Measurements from ENCODE around the gene EML4. TPM values are rescaled to one million over a fixed set of nuclear protein-coding genes. Genes with fewer than 3 reads are reported as not detected.
"Not testable (repeated sequence)": the region's sequence is repeated elsewhere in the genome, so short reads cannot be mapped to it uniquely, and the experiment has no call there.

The EML4 gene
- total RNA-seq, 1 donor from 2014 or later = 117 TPM

- no peaks in the 10 kb centered on the region for H3K27me3 Mint-ChIP-seq
- H3K36me3 Mint-ChIP-seq = peaks cover 11% of the 10 kb centered on the region
- no peaks in the 10 kb centered on the region for H3K9me3 Mint-ChIP-seq
- no peaks in the 10 kb centered on the region for H3K4me1 Mint-ChIP-seq (ENCODE audit: unreplicated experiment)
- H3K4me3 Mint-ChIP-seq = no peak overlapping the region
- no peak for TF ChIP-seq CTCF (conservative IDR thresholded peaks at IDR 0.05)
- H3K27ac Mint-ChIP-seq = no peak overlapping the region
- DNase-seq (ENCODE audit: extremely low spot score, unreplicated experiment) = no peak
These were observed 99.5 kb downstream of the EML4 start for GRCh38 chr2:42268528-42269151.

- TF ChIP-seq CTCF (conservative IDR thresholded peaks at IDR 0.05) = no peak
- H3K27ac Mint-ChIP-seq = no peak overlapping the region
- H3K9me3 Mint-ChIP-seq = no peaks in the 10 kb centered on the region
- H3K27me3 Mint-ChIP-seq = no peaks in the 10 kb centered on the region
- peaks cover 8% of the 10 kb centered on the region for H3K36me3 Mint-ChIP-seq
- DNase-seq (ENCODE audit: extremely low spot score, unreplicated experiment) = no peak
- no peaks in the 10 kb centered on the region for H3K4me1 Mint-ChIP-seq (ENCODE audit: unreplicated experiment)
- no peak overlapping the region for H3K4me3 Mint-ChIP-seq
These were observed 101.6 kb downstream of the EML4 start for GRCh38 chr2:42270757-42271156.

GRCh38 chr2:42271246-42271645 is 102.1 kb downstream of the EML4 start:
- not testable (repeated sequence) for H3K27me3 Mint-ChIP-seq; H3K36me3 Mint-ChIP-seq; H3K4me1 Mint-ChIP-seq (ENCODE audit: unreplicated experiment); DNase-seq (ENCODE audit: extremely low spot score, unreplicated experiment); H3K27ac Mint-ChIP-seq; H3K9me3 Mint-ChIP-seq; H3K4me3 Mint-ChIP-seq

GRCh38 chr2:42274863-42275262 is 105.7 kb downstream of the EML4 start:
- no peak for TF ChIP-seq CTCF (conservative IDR thresholded peaks at IDR 0.05)
- Mint-ChIP-seq H3K27ac (no peak overlapping the region), H3K4me3 (no peak overlapping the region)

GRCh38 chr2:42281416-42282081 is 112.4 kb downstream of the EML4 start:
- Mint-ChIP-seq H3K9me3 (no peaks in the 10 kb centered on the region), H3K36me3 (peaks cover 34% of the 10 kb centered on the region), H3K27ac (no peak overlapping the region), H3K4me1 (ENCODE audit: unreplicated experiment) (peaks cover 6% of the 10 kb centered on the region), H3K4me3 (no peak overlapping the region), H3K27me3 (no peaks in the 10 kb centered on the region)
- DNase-seq (ENCODE audit: extremely low spot score, unreplicated experiment) = no peak
- TF ChIP-seq CTCF (conservative IDR thresholded peaks at IDR 0.05) = no peak

More at GRCh38 chr2:42274863-42275262, 105.7 kb downstream of the EML4 start:
- no peaks in the 10 kb centered on the region for H3K27me3 Mint-ChIP-seq
- peaks cover 17% of the 10 kb centered on the region for H3K36me3 Mint-ChIP-seq
- no peak for DNase-seq (ENCODE audit: extremely low spot score, unreplicated experiment)
- H3K4me1 Mint-ChIP-seq (ENCODE audit: unreplicated experiment) = no peaks in the 10 kb centered on the region
- H3K9me3 Mint-ChIP-seq = no peaks in the 10 kb centered on the region

- no peak for TF ChIP-seq CTCF (conservative IDR thresholded peaks at IDR 0.05)
- no peaks in the 10 kb centered on the region for H3K27me3 Mint-ChIP-seq
- H3K27ac Mint-ChIP-seq = no peak overlapping the region
- peaks cover 27% of the 10 kb centered on the region for H3K36me3 Mint-ChIP-seq
- no peak for DNase-seq (ENCODE audit: extremely low spot score, unreplicated experiment)
- H3K9me3 Mint-ChIP-seq = no peaks in the 10 kb centered on the region
- peaks cover 6% of the 10 kb centered on the region for H3K4me1 Mint-ChIP-seq (ENCODE audit: unreplicated experiment)
- no peak overlapping the region for H3K4me3 Mint-ChIP-seq
These were observed 114.9 kb downstream of the EML4 start for GRCh38 chr2:42284019-42284418.

All from type B pancreatic cell (in vitro differentiated cells).